Measurements from ENCODE around the gene MAST1.

- TF ChIP-seq EZH2 (IDR thresholded peaks at IDR 0.05; ENCODE audit: borderline replicate concordance, insufficient read depth, low read depth, low read length, poor library complexity, severe bottlenecking): no peak
- TF ChIP-seq, protein P1, sequence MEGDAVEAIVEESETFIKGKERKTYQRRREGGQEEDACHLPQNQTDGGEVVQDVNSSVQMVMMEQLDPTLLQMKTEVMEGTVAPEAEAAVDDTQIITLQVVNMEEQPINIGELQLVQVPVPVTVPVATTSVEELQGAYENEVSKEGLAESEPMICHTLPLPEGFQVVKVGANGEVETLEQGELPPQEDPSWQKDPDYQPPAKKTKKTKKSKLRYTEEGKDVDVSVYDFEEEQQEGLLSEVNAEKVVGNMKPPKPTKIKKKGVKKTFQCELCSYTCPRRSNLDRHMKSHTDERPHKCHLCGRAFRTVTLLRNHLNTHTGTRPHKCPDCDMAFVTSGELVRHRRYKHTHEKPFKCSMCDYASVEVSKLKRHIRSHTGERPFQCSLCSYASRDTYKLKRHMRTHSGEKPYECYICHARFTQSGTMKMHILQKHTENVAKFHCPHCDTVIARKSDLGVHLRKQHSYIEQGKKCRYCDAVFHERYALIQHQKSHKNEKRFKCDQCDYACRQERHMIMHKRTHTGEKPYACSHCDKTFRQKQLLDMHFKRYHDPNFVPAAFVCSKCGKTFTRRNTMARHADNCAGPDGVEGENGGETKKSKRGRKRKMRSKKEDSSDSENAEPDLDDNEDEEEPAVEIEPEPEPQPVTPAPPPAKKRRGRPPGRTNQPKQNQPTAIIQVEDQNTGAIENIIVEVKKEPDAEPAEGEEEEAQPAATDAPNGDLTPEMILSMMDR (IDR thresholded peaks at IDR 0.05): no peak
Measured at GRCh38 chr19:12891553-12892021, 53.3 kb downstream of the MAST1 start.
